ENCODE measurements around the gene RHOV.
"Not testable (repeated sequence)": the region's sequence is repeated elsewhere in the genome, so short reads cannot be mapped to it uniquely, and the experiment has no call there.

Gene RHOV

GRCh38 chr15:40871749-40872617 lies 2.1 kb downstream of the RHOV start:
- FAIRE-seq: no peak

GRCh38 chr15:40870716-40871115 lies 3.3 kb downstream of the RHOV start:
- FAIRE-seq: no peak

GRCh38 chr15:40869686-40870085 lies 4.3 kb downstream of the RHOV start:
- no peak for FAIRE-seq

GRCh38 chr15:40867199-40867598 lies 6.8 kb downstream of the RHOV start:
- FAIRE-seq: no peak

- FAIRE-seq: no peak
Measured at GRCh38 chr15:40863660-40864270, 10.3 kb downstream of the RHOV start.

GRCh38 chr15:40861147-40861546 lies 12.9 kb downstream of the RHOV start:
- not testable (repeated sequence) for FAIRE-seq

- FAIRE-seq: no peak
Measured at GRCh38 chr15:40859206-40859851, 14.7 kb downstream of the RHOV start.

- no peak for FAIRE-seq
Measured at GRCh38 chr15:40858706-40859105, 15.3 kb downstream of the RHOV start.

- no peak for FAIRE-seq
Measured at GRCh38 chr15:40857601-40858341, 16.3 kb downstream of the RHOV start.

- FAIRE-seq: no peak
Measured at GRCh38 chr15:40856746-40857145, 17.3 kb downstream of the RHOV start.

- FAIRE-seq: no peak
Measured at GRCh38 chr15:40855706-40856234, 18.3 kb downstream of the RHOV start.

GRCh38 chr15:40854161-40854560 lies 19.9 kb downstream of the RHOV start:
- no peak for FAIRE-seq

GRCh38 chr15:40853241-40853890 lies 20.7 kb downstream of the RHOV start:
- no peak for FAIRE-seq

- no peak for FAIRE-seq
Measured at GRCh38 chr15:40852529-40852928, 21.5 kb downstream of the RHOV start.

GRCh38 chr15:40850576-40851112 lies 23.4 kb downstream of the RHOV start:
- FAIRE-seq: no peak

- no peak for FAIRE-seq
Measured at GRCh38 chr15:40847223-40847961, 26.6 kb downstream of the RHOV start.

GRCh38 chr15:40846841-40847222 lies 27.2 kb downstream of the RHOV start:
- no peak for FAIRE-seq

GRCh38 chr15:40845511-40846284 lies 28.3 kb downstream of the RHOV start:
- FAIRE-seq: no peak

GRCh38 chr15:40845036-40845435 lies 29.0 kb downstream of the RHOV start:
- no peak for FAIRE-seq

GRCh38 chr15:40844696-40845030 lies 29.4 kb downstream of the RHOV start:
- no peak for FAIRE-seq

Measured in endometrium (tissue), 2 donors.